HepG2 (cell line): ENCODE measurements around the gene TRIM4. TPM values are rescaled to one million over a fixed set of nuclear protein-coding genes. Genes with fewer than 3 reads are reported as not detected.
A peak's percentile ranks its signal among the peaks of the same experiment; 100 is the strongest.

Experiments used
- AGO1 ChIP-seq: fragments of 200-400 bp; formaldehyde crosslinking; IDR thresholded peaks from 2 replicates; pipeline ENCODE4 v1.6.1; 2017; ENCODE audit warnings: mild to moderate bottlenecking, low read depth, low read length, moderate library complexity; ENCODE audit not compliant: poor library complexity, severe bottlenecking
- CREM ChIP-seq, 2 experiments: sonication (generic) in 1 of 2; formaldehyde crosslinking in 1 of 2; IDR thresholded peaks; 2 replicates each; pipeline versions ENCODE4 v1.4.0 to v1.6.1; 2016 to 2020; ENCODE audit warnings: antibody characterized with exemption in 1 of 2, mild to moderate bottlenecking in 1 of 2, missing genetic modification reagents in 1 of 2
- E2F2 ChIP-seq: sonication (generic); formaldehyde crosslinking; IDR thresholded peaks from 2 replicates; pipeline ENCODE4 v1.4.0; 2020; ENCODE audit warnings: missing genetic modification reagents, borderline replicate concordance
- IKZF4 ChIP-seq: sonication (generic); formaldehyde crosslinking; IDR thresholded peaks from 2 replicates; pipeline ENCODE4 v1.5.1; 2020; ENCODE audit warnings: borderline replicate concordance, mild to moderate bottlenecking, low read depth, missing genetic modification reagents; ENCODE audit errors: not compliant biosample characterization
- POLR2AphosphoS5 ChIP-seq: IDR thresholded peaks from 2 replicates; pipeline ENCODE4 v1.6.1; 2012; ENCODE audit warnings: low read depth, low read length
- PRMT3 ChIP-seq: sonication (generic); formaldehyde crosslinking; IDR thresholded peaks from 2 replicates; pipeline ENCODE4 v1.8.1; 2022; ENCODE audit warnings: low read depth, mild to moderate bottlenecking, moderate library complexity, missing genetic modification reagents, borderline replicate concordance
- SATB2 ChIP-seq: sonication (generic); formaldehyde crosslinking; IDR thresholded peaks from 2 replicates; pipeline ENCODE4 v1.5.0; 2020; ENCODE audit warnings: missing genetic modification reagents
- WIZ ChIP-seq: sonication (generic); formaldehyde crosslinking; IDR thresholded peaks from 2 replicates; pipeline ENCODE4 v1.5.1; 2020; ENCODE audit warnings: mild to moderate bottlenecking, missing genetic modification reagents
- YEATS4 ChIP-seq: sonication (generic); formaldehyde crosslinking; IDR thresholded peaks from 2 replicates; pipeline ENCODE4 v1.4.0; 2020; ENCODE audit warnings: missing genetic modification reagents, borderline replicate concordance
- ZNF350 ChIP-seq: sonication (generic); formaldehyde crosslinking; IDR thresholded peaks from 2 replicates; pipeline ENCODE4 v1.4.0; 2020; ENCODE audit warnings: mild to moderate bottlenecking, low read depth, missing genetic modification reagents, borderline replicate concordance
- ZNF556 ChIP-seq: sonication (generic); formaldehyde crosslinking; IDR thresholded peaks from 2 replicates; pipeline ENCODE4 v1.4.0; 2020; ENCODE audit warnings: mild to moderate bottlenecking, missing genetic modification reagents, borderline replicate concordance
- ZNF558 ChIP-seq: sonication (generic); formaldehyde crosslinking; IDR thresholded peaks from 2 replicates; pipeline ENCODE4 v1.9.0; 2022; ENCODE audit warnings: mild to moderate bottlenecking, missing genetic modification reagents, borderline replicate concordance
- ZNF564 ChIP-seq: sonication (generic); formaldehyde crosslinking; IDR thresholded peaks from 2 replicates; pipeline ENCODE4 v1.8.1; 2023; ENCODE audit warnings: mild to moderate bottlenecking, missing genetic modification reagents
- ZNF597 ChIP-seq: sonication (generic); formaldehyde crosslinking; IDR thresholded peaks from 2 replicates; pipeline ENCODE4 v1.5.0; 2020; ENCODE audit warnings: missing genetic modification reagents
- ZNF710 ChIP-seq: sonication (generic); formaldehyde crosslinking; IDR thresholded peaks from 2 replicates; pipeline ENCODE4 v1.5.0; 2020; ENCODE audit warnings: mild to moderate bottlenecking, missing genetic modification reagents, borderline replicate concordance
- ZNF775 ChIP-seq: sonication (generic); formaldehyde crosslinking; IDR thresholded peaks from 2 replicates; pipeline ENCODE4 v1.4.0; 2020; ENCODE audit warnings: missing genetic modification reagents, mild to moderate bottlenecking, moderate library complexity, borderline replicate concordance
- polyA plus RNA-seq, 8 experiments: library from polyadenylated mRNA; depleted of rRNA in 3 of 8; stranded (reverse) in 7 of 8; unstranded in 1 of 8; fragments of >200 nt; fragmentation: Illumina TruSeq in 4 of 8; extraction: Trizol in 4 of 8; gene quantifications; 2 replicates each; pipeline versions ENCODE4 v1.2.1 to v1.2.3, GENCODE V29; 2011 to 2016; ENCODE audit warnings: low read depth in 4 of 8, missing spikeins in 1 of 8, mixed read lengths in 1 of 8; ENCODE audit not compliant: insufficient read depth in 1 of 8
- total RNA-seq, 5 experiments: library from RNA; depleted of rRNA; stranded (reverse); fragments of >200 nt; fragmentation: Illumina TruSeq; extraction: Trizol; gene quantifications; 2 replicates each; pipeline ENCODE4 v1.2.3, GENCODE V29; 2016; ENCODE audit warnings: low read depth in 1 of 5
- TF ChIP-seq, protein P1 (sequence below): sonication (generic); formaldehyde crosslinking; IDR thresholded peaks from 2 replicates; pipeline ENCODE4 v1.4.0; 2020; ENCODE audit warnings: missing genetic modification reagents, low read depth, mild to moderate bottlenecking, borderline replicate concordance
- TF ChIP-seq, protein P2 (sequence below): sonication (generic); formaldehyde crosslinking; IDR thresholded peaks from 2 replicates; pipeline ENCODE4 v1.4.0; 2020; ENCODE audit warnings: missing genetic modification reagents, mild to moderate bottlenecking, borderline replicate concordance

The TRIM4 gene
- total and polyA plus RNA-seq, 2 of the 13 experiments (the other 11 are each of a cell fraction or from before 2014, with no cell fraction given), result 17.6 to 21.7 TPM

DNA sequence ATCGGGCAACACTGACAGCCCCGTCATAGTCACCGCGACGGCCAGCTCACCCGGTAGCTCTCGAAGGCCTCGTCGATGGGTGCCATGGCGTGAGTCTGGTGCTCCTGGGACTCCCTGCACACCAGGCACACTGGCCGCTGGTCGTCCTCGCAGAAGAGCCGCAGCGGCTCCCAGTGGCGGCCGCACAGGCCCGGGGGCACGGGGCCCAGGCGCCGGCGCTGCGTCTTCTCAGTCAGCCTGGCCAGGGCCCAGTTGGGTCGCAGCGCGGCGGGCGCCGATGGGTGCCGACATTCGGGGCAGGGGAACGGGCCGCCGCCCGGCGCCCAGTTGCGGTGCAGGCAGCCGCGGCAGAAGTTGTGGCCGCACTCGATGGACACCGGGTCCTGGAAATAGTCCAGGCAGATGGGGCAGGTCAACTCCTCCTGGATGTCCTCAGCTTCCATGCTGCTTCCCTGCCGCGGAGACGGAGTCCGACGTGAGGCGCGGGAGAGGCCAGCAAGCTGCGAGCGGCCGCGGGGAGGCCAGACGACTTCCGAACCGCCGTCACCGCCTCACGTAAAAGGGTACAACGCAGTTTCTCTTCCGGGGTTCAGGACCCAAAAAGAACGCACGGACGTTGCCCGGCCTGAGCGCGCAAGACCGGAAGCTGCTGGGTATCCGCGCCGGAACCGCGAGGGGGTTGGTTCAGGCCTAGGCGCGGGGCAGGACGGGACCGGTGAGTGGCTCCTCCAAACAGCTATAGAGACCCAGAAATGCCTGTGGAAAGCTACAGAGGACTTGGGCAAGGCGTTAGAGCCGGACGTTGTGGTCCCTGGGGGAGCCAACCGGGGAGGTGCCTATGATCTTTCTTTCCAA lies at the start of gene TRIM4 (continued):
- TF ChIP-seq CREM (IDR thresholded peaks at IDR 0.05) (peak; percentile 68), CREM (CRISPR knock-in tag; IDR thresholded peaks at IDR 0.05) (no peak), WIZ (CRISPR knock-in tag) (0 out of 2 replicates have a peak, but pooled peaks have one; percentile 56), AGO1 (peak; percentile 68), E2F2 (CRISPR knock-in tag) (no peak), ZNF710 (CRISPR knock-in tag) (peak; percentile 76; the same call in 1 of the 2 replicates), ZNF597 (CRISPR knock-in tag) (no peak), SATB2 (CRISPR knock-in tag) (no peak), POLR2AphosphoS5 (peak; percentile 82), ZNF564 (peak; percentile 79), IKZF4 (CRISPR knock-in tag) (peak; percentile 57), PRMT3 (CRISPR knock-in tag) (no peak), ZNF775 (CRISPR knock-in tag) (no peak), ZNF350 (peak; percentile 85; the same call in 1 of the 2 replicates), YEATS4 (CRISPR knock-in tag) (peak; percentile 84; the same call in 1 of the 2 replicates), ZNF556 (CRISPR knock-in tag) (no peak; the same call in 1 of the 2 replicates), ZNF558 (CRISPR knock-in tag) (0 out of 2 replicates have a peak, but pooled peaks have one; percentile 55)
- TF ChIP-seq, protein P1, sequence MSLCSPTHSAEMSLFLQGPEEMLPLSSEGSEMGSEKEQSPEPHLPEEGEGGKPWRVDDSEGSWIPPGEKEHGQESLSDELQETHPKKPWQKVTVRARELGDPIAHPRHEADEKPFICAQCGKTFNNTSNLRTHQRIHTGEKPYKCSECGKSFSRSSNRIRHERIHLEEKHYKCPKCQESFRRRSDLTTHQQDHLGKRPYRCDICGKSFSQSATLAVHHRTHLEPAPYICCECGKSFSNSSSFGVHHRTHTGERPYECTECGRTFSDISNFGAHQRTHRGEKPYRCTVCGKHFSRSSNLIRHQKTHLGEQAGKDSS (CRISPR knock-in tag), result peak; percentile 56; the same call in 1 of the 2 replicates
- TF ChIP-seq, protein P2, sequence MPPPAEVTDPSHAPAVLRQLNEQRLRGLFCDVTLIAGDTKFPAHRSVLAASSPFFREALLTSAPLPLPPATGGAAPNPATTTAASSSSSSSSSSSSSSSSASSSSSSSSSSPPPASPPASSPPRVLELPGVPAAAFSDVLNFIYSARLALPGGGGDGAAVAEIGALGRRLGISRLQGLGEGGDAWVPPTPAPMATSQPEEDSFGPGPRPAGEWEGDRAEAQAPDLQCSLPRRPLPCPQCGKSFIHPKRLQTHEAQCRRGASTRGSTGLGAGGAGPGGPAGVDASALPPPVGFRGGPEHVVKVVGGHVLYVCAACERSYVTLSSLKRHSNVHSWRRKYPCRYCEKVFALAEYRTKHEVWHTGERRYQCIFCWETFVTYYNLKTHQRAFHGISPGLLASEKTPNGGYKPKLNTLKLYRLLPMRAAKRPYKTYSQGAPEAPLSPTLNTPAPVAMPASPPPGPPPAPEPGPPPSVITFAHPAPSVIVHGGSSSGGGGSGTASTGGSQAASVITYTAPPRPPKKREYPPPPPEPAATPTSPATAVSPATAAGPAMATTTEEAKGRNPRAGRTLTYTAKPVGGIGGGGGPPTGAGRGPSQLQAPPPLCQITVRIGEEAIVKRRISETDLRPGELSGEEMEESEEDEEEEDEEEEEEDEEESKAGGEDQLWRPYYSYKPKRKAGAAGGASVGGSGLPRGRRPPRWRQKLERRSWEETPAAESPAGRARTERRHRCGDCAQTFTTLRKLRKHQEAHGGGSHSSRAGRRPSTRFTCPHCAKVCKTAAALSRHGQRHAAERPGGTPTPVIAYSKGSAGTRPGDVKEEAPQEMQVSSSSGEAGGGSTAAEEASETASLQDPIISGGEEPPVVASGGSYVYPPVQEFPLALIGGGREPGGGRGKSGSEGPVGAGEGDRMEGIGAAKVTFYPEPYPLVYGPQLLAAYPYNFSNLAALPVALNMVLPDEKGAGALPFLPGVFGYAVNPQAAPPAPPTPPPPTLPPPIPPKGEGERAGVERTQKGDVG (CRISPR knock-in tag), result 0 out of 2 replicates have a peak, but pooled peaks have one; percentile 42
